ENCODE measurements around the gene PTGER4.

DNA sequence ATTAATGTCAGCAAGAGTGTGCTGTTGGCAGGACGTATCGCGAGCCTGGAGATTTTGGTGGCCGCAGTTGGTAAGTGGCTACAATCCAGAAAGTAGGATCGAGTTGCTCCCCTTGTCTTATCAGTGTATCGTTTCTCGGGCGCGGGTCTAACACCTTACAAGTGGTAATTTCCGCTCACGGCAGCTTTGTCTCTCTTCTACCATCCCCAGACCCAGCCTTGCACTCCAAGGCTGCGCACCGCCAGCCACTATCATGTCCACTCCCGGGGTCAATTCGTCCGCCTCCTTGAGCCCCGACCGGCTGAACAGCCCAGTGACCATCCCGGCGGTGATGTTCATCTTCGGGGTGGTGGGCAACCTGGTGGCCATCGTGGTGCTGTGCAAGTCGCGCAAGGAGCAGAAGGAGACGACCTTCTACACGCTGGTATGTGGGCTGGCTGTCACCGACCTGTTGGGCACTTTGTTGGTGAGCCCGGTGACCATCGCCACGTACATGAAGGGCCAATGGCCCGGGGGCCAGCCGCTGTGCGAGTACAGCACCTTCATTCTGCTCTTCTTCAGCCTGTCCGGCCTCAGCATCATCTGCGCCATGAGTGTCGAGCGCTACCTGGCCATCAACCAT, 1.1 kb downstream of the PTGER4 start:
- TF ChIP-seq, protein P1, sequence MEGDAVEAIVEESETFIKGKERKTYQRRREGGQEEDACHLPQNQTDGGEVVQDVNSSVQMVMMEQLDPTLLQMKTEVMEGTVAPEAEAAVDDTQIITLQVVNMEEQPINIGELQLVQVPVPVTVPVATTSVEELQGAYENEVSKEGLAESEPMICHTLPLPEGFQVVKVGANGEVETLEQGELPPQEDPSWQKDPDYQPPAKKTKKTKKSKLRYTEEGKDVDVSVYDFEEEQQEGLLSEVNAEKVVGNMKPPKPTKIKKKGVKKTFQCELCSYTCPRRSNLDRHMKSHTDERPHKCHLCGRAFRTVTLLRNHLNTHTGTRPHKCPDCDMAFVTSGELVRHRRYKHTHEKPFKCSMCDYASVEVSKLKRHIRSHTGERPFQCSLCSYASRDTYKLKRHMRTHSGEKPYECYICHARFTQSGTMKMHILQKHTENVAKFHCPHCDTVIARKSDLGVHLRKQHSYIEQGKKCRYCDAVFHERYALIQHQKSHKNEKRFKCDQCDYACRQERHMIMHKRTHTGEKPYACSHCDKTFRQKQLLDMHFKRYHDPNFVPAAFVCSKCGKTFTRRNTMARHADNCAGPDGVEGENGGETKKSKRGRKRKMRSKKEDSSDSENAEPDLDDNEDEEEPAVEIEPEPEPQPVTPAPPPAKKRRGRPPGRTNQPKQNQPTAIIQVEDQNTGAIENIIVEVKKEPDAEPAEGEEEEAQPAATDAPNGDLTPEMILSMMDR (IDR thresholded peaks at IDR 0.05): no peak
- TF ChIP-seq ZFX (IDR thresholded peaks at IDR 0.05; ENCODE audit: borderline replicate concordance): no peak

Measured in 22Rv1 (cell line).